Ectodermal cell (in vitro differentiated cells): Measurements from ENCODE around the gene NOXA1.

Experiments
- H3K27ac ChIP-seq: 2 replicates; pipeline ENCODE4 v1.7.0; 2013; ENCODE audit warnings: mild to moderate bottlenecking, low read depth, low read length; ENCODE audit not compliant: insufficient read depth, poor library complexity, severe bottlenecking
- H3K27me3 ChIP-seq: 2 replicates; pipeline ENCODE4 v1.7.0; 2013; ENCODE audit warnings: mild to moderate bottlenecking, low read length; ENCODE audit not compliant: insufficient read depth, control insufficient read depth, poor library complexity, severe bottlenecking
- H3K36me3 ChIP-seq: one replicate; pipeline ENCODE4 v1.7.0; 2013; ENCODE audit warnings: low read length; ENCODE audit not compliant: control insufficient read depth, insufficient read depth
- H3K4me1 ChIP-seq: one replicate; pipeline ENCODE4 v1.7.0; 2013; ENCODE audit warnings: low read length; ENCODE audit not compliant: control insufficient read depth, insufficient read depth
- H3K4me3 ChIP-seq: 2 replicates; pipeline ENCODE4 v1.7.0; 2013; ENCODE audit warnings: low read depth, low read length, control low read depth; ENCODE audit not compliant: insufficient read depth
- H3K9me3 ChIP-seq: 2 replicates; pipeline ENCODE4 v1.7.0; 2013; ENCODE audit warnings: mild to moderate bottlenecking, low read length, moderate library complexity; ENCODE audit not compliant: control insufficient read depth
- WGBS, 2 experiments: methylation state at CpG; one replicate each; pipeline ENCODE4 v1.1.7; 2013; ENCODE audit warnings: missing lambda C conversion rate in 2 of 2; 5-methylcytosine and 5-hydroxymethylcytosine counted together

The NOXA1 gene

GRCh38 chr9:137482094-137482781 lies 59.0 kb downstream of the NOXA1 start:
- Histone ChIP-seq H3K27ac (no peak overlapping the region), H3K4me3 (no peak overlapping the region), H3K4me1 (peaks cover 4% of the 10 kb centered on the region), H3K27me3 (no peaks in the 10 kb centered on the region), H3K9me3 (no peaks in the 10 kb centered on the region), H3K36me3 (no peaks in the 10 kb centered on the region)
- WGBS, 2 experiments: 93 to 95% methylated on average over 26 of the region's 26 CpGs
